ENCODE measurements around the gene AGR2. TPM values are rescaled to one million over a fixed set of nuclear protein-coding genes. Genes with fewer than 3 reads are reported as not detected.

AGR2 gene
- total RNA-seq, 1 experiment from 2014 or later = not detected

DNA sequence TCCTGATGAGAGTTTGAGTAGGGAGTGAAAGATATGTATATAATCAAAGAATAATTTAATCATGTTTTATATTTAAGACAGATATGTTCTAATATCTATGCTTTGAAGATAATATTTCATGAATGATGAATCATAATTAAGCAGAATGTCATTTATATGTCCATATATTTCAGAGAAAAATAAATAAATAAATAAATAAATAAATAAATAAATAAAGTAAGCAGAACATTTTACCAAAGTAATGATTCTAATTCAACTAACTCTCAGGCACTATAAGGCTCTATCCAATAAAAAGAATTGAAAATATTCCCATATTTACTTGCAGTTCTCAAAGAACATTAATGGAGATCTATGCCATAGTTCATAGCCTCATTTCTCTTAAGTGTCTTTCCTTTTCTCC, 40.9 kb upstream of the AGR2 start:
- Histone ChIP-seq H3K4me2 (ENCODE audit: insufficient read depth, insufficient read length, low read length) (no peak overlapping the region), H4K20me1 (ENCODE audit: control insufficient read depth, insufficient read depth, insufficient read length) (no peaks in the 10 kb centered on the region), H3K79me1 (ENCODE audit: insufficient read depth, low read depth, low read length, poor library complexity, severe bottlenecking) (no peaks in the 10 kb centered on the region), H2BK15ac (ENCODE audit: low read depth, low read length) (no peak overlapping the region), H4K5ac (ENCODE audit: insufficient read length, low read depth, low read length) (no peak overlapping the region), H3K4ac (ENCODE audit: low read depth, low read length) (no peak overlapping the region), H2BK20ac (ENCODE audit: low read depth, low read length, poor library complexity, severe bottlenecking) (no peak overlapping the region), H3K27ac (ENCODE audit: insufficient read length, low read depth, low read length) (no peak overlapping the region), H2BK120ac (ENCODE audit: low read depth, low read length, poor library complexity, severe bottlenecking) (no peak overlapping the region), H3K23me2 (ENCODE audit: insufficient read length, low read depth, low read length, poor library complexity, severe bottlenecking) (no peaks in the 10 kb centered on the region), H2BK12ac (ENCODE audit: insufficient read length, low read depth, low read length) (no peak overlapping the region), H4K91ac (ENCODE audit: insufficient read length, low read depth, low read length) (no peak overlapping the region), H3T11ph (ENCODE audit: low read length) (no peak overlapping the region), H3K9ac (ENCODE audit: extremely low read depth, insufficient read length, low read length) (no peak overlapping the region), H3K14ac (ENCODE audit: insufficient read depth, low read length) (no peak overlapping the region), H3K23ac (ENCODE audit: insufficient read length, low read depth, low read length) (no peak overlapping the region), H2AFZ (ENCODE audit: low read length) (no peak overlapping the region), H3K18ac (ENCODE audit: insufficient read length, low read depth, low read length) (no peak overlapping the region), H2AK5ac (ENCODE audit: insufficient read length, low read length) (no peak overlapping the region), H4K8ac (replicated peaks; ENCODE audit: insufficient read length, low read depth, low read length) (no peak overlapping the region), H3K4me1 (ENCODE audit: insufficient read depth, low read length) (no peaks in the 10 kb centered on the region), H3K9me3 (ENCODE audit: control insufficient read depth, low read depth, low read length) (no peaks in the 10 kb centered on the region), H2BK5ac (ENCODE audit: insufficient read length, low read length) (no peak overlapping the region), H3K27me3 (ENCODE audit: insufficient read depth, low read length) (no peaks in the 10 kb centered on the region; the same call in 1 of the 2 replicates), H3K79me2 (ENCODE audit: insufficient read depth, low read length) (no peaks in the 10 kb centered on the region), H3K56ac (ENCODE audit: insufficient read length, low read depth, low read length) (no peak overlapping the region)
- Mint-ChIP-seq H3K27me3 (ENCODE audit: low read depth) (no peaks in the 10 kb centered on the region), H3K9me3 (no peaks in the 10 kb centered on the region), H3K36me3 (ENCODE audit: insufficient read depth in 1 of 3, low read depth in 3 of 3) (no peaks in the 10 kb centered on the region), H3K4me1 (peaks cover 3 to 4% of the 10 kb centered on the region in 2 experiments; a peak in 1 of 4 replicates), H3K27ac (no peak overlapping the region), H3K4me3 (no peak overlapping the region)
- TF ChIP-seq, protein P1, sequence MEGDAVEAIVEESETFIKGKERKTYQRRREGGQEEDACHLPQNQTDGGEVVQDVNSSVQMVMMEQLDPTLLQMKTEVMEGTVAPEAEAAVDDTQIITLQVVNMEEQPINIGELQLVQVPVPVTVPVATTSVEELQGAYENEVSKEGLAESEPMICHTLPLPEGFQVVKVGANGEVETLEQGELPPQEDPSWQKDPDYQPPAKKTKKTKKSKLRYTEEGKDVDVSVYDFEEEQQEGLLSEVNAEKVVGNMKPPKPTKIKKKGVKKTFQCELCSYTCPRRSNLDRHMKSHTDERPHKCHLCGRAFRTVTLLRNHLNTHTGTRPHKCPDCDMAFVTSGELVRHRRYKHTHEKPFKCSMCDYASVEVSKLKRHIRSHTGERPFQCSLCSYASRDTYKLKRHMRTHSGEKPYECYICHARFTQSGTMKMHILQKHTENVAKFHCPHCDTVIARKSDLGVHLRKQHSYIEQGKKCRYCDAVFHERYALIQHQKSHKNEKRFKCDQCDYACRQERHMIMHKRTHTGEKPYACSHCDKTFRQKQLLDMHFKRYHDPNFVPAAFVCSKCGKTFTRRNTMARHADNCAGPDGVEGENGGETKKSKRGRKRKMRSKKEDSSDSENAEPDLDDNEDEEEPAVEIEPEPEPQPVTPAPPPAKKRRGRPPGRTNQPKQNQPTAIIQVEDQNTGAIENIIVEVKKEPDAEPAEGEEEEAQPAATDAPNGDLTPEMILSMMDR (conservative IDR thresholded peaks at IDR 0.05) = no peak
- DNase-seq = no peak
